Measurements from ENCODE around the gene SLC5A2. TPM values are rescaled to one million over a fixed set of nuclear protein-coding genes. Genes with fewer than 3 reads are reported as not detected.

Gene SLC5A2
- total RNA-seq, 1 experiment from 2014 or later: 1.6 TPM

GRCh38 chr16:31466381-31466841 lies 16.5 kb upstream of the SLC5A2 start:
- H3K36me3 Mint-ChIP-seq (ENCODE audit: insufficient read depth, unreplicated experiment): peaks cover 19% of the 10 kb centered on the region
- no peak overlapping the region for H3K27ac Mint-ChIP-seq (ENCODE audit: unreplicated experiment)
- no peak for DNase-seq
- intact Hi-C loops (cut with micrococcal nuclease; ENCODE audit: unreplicated experiment): no loop called here
- H3K4me1 Mint-ChIP-seq (ENCODE audit: low read depth, unreplicated experiment): peaks cover 5% of the 10 kb centered on the region
- BruUV-seq (replicated peaks): no TSS peak
- no peak for TF ChIP-seq CTCF (IDR thresholded peaks at IDR 0.05; ENCODE audit: unreplicated experiment)
- H3K27me3 Mint-ChIP-seq (ENCODE audit: unreplicated experiment): no peaks in the 10 kb centered on the region
- no peaks in the 10 kb centered on the region for H3K9me3 Mint-ChIP-seq (ENCODE audit: low read depth, unreplicated experiment)
- H3K4me3 Mint-ChIP-seq (ENCODE audit: low read depth, unreplicated experiment): no peak overlapping the region
- CTCF ChIA-PET: no interaction called here

- CTCF ChIA-PET: no interaction called here
- intact Hi-C loops (cut with micrococcal nuclease; ENCODE audit: unreplicated experiment): no loop called here
- BruUV-seq (replicated peaks): no TSS peak
Measured at GRCh38 chr16:31467151-31467773, 15.7 kb upstream of the SLC5A2 start.

GRCh38 chr16:31467858-31468257 lies 15.1 kb upstream of the SLC5A2 start:
- BruUV-seq (replicated peaks): no TSS peak
- no peak for DNase-seq
- H3K27me3 Mint-ChIP-seq (ENCODE audit: unreplicated experiment): no peaks in the 10 kb centered on the region
- H3K27ac Mint-ChIP-seq (ENCODE audit: unreplicated experiment): no peak overlapping the region
- no peak for TF ChIP-seq CTCF (IDR thresholded peaks at IDR 0.05; ENCODE audit: unreplicated experiment)
- peaks cover 29% of the 10 kb centered on the region for H3K36me3 Mint-ChIP-seq (ENCODE audit: insufficient read depth, unreplicated experiment)
- H3K9me3 Mint-ChIP-seq (ENCODE audit: low read depth, unreplicated experiment): no peaks in the 10 kb centered on the region
- no peak overlapping the region for H3K4me3 Mint-ChIP-seq (ENCODE audit: low read depth, unreplicated experiment)
- CTCF ChIA-PET: no interaction called here
- intact Hi-C loops (cut with micrococcal nuclease; ENCODE audit: unreplicated experiment): no loop called here
- H3K4me1 Mint-ChIP-seq (ENCODE audit: low read depth, unreplicated experiment): peaks cover 12% of the 10 kb centered on the region

More at GRCh38 chr16:31467151-31467773, 15.7 kb upstream of the SLC5A2 start:
- no peak overlapping the region for H3K4me3 Mint-ChIP-seq (ENCODE audit: low read depth, unreplicated experiment)
- H3K4me1 Mint-ChIP-seq (ENCODE audit: low read depth, unreplicated experiment): peaks cover 7% of the 10 kb centered on the region
- peaks cover 23% of the 10 kb centered on the region for H3K36me3 Mint-ChIP-seq (ENCODE audit: insufficient read depth, unreplicated experiment)
- no peak overlapping the region for H3K27ac Mint-ChIP-seq (ENCODE audit: unreplicated experiment)
- H3K9me3 Mint-ChIP-seq (ENCODE audit: low read depth, unreplicated experiment): no peaks in the 10 kb centered on the region
- TF ChIP-seq CTCF (IDR thresholded peaks at IDR 0.05; ENCODE audit: unreplicated experiment): no peak
- DNase-seq: no peak
- H3K27me3 Mint-ChIP-seq (ENCODE audit: unreplicated experiment): no peaks in the 10 kb centered on the region

- intact Hi-C loops (cut with micrococcal nuclease; ENCODE audit: unreplicated experiment): no loop called here
- H3K4me3 Mint-ChIP-seq (ENCODE audit: low read depth, unreplicated experiment): no peak overlapping the region
- no peak for TF ChIP-seq CTCF (IDR thresholded peaks at IDR 0.05; ENCODE audit: unreplicated experiment)
Measured at GRCh38 chr16:31470615-31471014, 12.3 kb upstream of the SLC5A2 start.

More at GRCh38 chr16:31470615-31471014, 12.3 kb upstream of the SLC5A2 start:
- peaks cover 13% of the 10 kb centered on the region for H3K4me1 Mint-ChIP-seq (ENCODE audit: low read depth, unreplicated experiment)
- no peaks in the 10 kb centered on the region for H3K9me3 Mint-ChIP-seq (ENCODE audit: low read depth, unreplicated experiment)
- peaks cover 21% of the 10 kb centered on the region for H3K36me3 Mint-ChIP-seq (ENCODE audit: insufficient read depth, unreplicated experiment)
- no peaks in the 10 kb centered on the region for H3K27me3 Mint-ChIP-seq (ENCODE audit: unreplicated experiment)
- H3K27ac Mint-ChIP-seq (ENCODE audit: unreplicated experiment): no peak overlapping the region
- DNase-seq: no peak
- BruUV-seq (replicated peaks): no TSS peak
- CTCF ChIA-PET: no interaction called here
